Stomach smooth muscle (tissue), 2 donors: Measurements from ENCODE around the gene MARS1.
"Not testable (repeated sequence)": the region's sequence is repeated elsewhere in the genome, so short reads cannot be mapped to it uniquely, and the experiment has no call there.

Experiments
- H3K27ac ChIP-seq: one replicate; pipeline ENCODE4 v1.7.0; 2013; ENCODE audit warnings: mild to moderate bottlenecking, low read length, inconsistent platforms
- H3K27me3 ChIP-seq, 2 donors: one replicate each; pipeline ENCODE4 v1.7.0; 2013; ENCODE audit warnings: low read length in 2 of 2; ENCODE audit not compliant: insufficient read depth in 2 of 2, control insufficient read depth in 1 of 2
- H3K36me3 ChIP-seq, 2 donors: one replicate each; pipeline ENCODE4 v1.7.0; 2013; ENCODE audit warnings: low read length in 2 of 2; ENCODE audit not compliant: control insufficient read depth in 2 of 2, insufficient read depth in 2 of 2
- H3K4me1 ChIP-seq: one replicate; pipeline ENCODE4 v1.7.0; 2013; ENCODE audit warnings: low read length; ENCODE audit not compliant: control insufficient read depth, insufficient read depth
- H3K4me3 ChIP-seq, 2 donors: one replicate each; pipeline ENCODE4 v1.7.0; 2013; ENCODE audit warnings: low read length in 2 of 2
- H3K9ac ChIP-seq, 2 donors: one replicate each; pipeline ENCODE4 v1.7.0; 2013; ENCODE audit warnings: low read length in 2 of 2, mild to moderate bottlenecking in 1 of 2
- H3K9me3 ChIP-seq, 2 donors: one replicate each; pipeline ENCODE4 v1.7.0; 2013; ENCODE audit warnings: low read length in 2 of 2; ENCODE audit not compliant: control insufficient read depth in 2 of 2
- donor health status: healthy.
- donor health status: Pancreatic carcinoma.

Gene MARS1

DNA sequence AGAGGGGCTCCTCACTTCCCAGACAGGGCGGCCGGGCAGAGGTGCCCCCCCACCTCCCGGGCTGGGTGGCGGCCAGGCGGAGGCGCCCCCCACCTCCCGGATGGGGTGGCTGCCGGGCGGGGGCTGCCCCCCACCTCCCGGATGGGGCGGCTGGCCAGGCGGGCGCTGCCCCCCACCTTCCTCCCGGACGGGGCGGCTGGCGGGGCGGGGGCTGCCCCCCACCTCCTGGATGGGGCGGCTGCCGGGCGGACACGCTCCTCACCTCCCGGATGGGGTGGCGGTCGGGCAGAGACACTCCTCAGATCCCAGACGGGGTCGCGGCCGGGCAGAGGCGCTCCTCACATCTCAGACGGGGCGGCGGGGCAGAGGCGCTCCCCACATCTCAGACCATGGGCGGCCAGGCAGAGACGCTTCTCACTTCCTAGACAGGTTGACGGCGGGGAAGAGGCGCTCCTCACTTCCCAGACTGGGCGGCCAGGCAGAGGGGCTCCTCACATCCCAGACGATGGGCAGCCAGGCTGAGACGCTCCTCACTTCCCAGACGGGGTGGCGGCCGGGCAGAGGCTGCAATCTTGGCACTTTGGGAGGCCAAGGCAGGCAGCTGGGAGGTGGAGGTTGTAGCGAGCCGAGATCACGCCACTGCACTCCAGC is 7.3 kb downstream of the MARS1 start:
- peaks cover 33 to 42% of the 10 kb centered on the region in 2 donors for H3K36me3 ChIP-seq
- H3K9me3 ChIP-seq, result not testable (repeated sequence)

DNA sequence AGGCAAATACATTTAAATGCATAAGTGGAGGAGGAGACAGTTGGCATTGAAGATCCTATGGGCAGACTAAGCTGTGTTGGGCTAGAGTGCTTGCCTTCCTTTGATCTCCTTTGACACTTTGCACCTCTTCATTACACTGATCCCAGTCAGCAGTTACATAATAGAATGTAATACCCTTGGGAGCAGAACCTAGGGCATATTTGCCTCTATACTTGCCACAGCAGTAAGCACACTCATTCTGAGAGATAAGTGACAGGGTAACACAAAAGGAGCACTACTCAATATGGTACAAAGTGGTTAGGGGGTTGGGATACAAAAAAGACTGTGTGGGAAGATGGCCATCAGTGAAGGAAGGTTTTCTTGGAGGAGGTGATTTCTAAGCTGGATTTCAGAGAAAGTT is 9.0 kb downstream of the MARS1 start:
- Histone ChIP-seq H3K9me3 (no peaks in the 10 kb centered on the region), H3K27ac (no peak overlapping the region), H3K4me3 (no peak overlapping the region), H3K9ac (no peak overlapping the region), H3K4me1 (no peaks in the 10 kb centered on the region), H3K27me3 (no peaks in the 10 kb centered on the region), H3K36me3 (peaks cover 30 to 40% of the 10 kb centered on the region in 2 donors)

More for the DNA sequence above, 7.3 kb downstream of the MARS1 start:
- not testable (repeated sequence) for H3K4me1 ChIP-seq, H3K9ac ChIP-seq, H3K27ac ChIP-seq, H3K4me3 ChIP-seq, H3K27me3 ChIP-seq

DNA sequence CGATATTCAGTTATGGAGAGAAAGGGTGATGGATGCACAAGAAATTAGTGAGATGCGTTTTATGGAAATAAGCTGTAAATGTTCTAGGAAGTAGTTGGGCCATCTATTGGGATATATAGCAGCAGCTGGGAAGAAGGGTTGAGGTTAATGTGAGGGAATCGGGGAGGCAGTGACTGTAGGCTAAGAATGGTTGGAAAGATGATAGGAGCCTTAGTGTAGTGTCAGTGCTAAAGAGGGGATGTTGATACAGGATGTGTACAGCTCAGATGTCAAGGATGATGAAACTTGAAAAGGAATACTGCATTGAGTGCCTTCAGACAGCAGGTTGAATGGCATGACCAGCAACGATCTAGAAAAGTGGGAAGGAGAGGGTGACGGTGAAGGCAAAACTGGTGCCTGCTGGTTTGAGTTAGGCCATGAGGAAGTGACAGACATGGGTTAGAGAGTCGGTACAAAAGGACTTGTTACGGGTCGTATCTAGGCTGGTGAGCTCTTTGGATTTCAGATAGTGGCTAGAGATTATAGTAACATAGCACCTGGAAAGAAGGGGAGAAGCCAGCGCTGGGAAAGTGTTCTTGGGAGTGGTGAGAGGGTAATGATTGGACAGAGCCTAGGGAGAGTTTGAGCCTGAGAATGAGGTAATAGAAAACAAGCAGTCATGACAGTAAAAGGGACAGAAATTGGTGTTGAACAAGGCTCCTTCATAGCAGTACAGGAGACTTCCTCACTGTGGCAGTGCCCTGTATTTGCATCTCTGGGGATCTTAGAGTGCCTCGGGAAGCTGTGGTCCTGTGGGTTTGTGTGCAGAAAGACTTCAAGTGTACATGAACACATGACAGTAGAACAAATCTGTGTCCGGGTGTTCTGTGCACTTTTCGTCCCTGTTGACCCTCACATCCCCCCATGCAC is 9.6 kb downstream of the MARS1 start:
- no peaks in the 10 kb centered on the region for H3K9me3 ChIP-seq
- no peaks in the 10 kb centered on the region for H3K4me1 ChIP-seq
- H3K9ac ChIP-seq, result no peak overlapping the region
- H3K27me3 ChIP-seq, result no peaks in the 10 kb centered on the region
- no peak overlapping the region for H3K4me3 ChIP-seq
- peaks cover 35 to 41% of the 10 kb centered on the region in 2 donors for H3K36me3 ChIP-seq
- H3K27ac ChIP-seq, result no peak overlapping the region

DNA sequence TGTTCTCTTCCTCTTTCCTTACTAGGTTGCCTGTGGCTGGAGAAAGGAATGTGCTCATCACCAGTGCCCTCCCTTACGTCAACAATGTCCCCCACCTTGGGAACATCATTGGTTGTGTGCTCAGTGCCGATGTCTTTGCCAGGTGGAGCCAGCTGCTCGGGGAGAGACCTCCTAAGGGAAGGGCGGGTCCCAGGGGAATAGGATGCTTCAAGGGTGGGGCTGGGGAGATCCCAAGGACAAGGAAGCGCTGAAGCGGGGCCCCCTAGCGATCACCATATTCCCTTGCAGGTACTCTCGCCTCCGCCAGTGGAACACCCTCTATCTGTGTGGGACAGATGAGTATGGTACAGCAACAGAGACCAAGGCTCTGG is 10.2 kb downstream of the MARS1 start:
- Histone ChIP-seq H3K27me3 (no peaks in the 10 kb centered on the region), H3K9ac (no peak overlapping the region), H3K4me3 (no peak overlapping the region), H3K36me3 (peaks cover 35% of the 10 kb centered on the region in 2 donors), H3K9me3 (no peaks in the 10 kb centered on the region), H3K4me1 (no peaks in the 10 kb centered on the region), H3K27ac (no peak overlapping the region)

DNA sequence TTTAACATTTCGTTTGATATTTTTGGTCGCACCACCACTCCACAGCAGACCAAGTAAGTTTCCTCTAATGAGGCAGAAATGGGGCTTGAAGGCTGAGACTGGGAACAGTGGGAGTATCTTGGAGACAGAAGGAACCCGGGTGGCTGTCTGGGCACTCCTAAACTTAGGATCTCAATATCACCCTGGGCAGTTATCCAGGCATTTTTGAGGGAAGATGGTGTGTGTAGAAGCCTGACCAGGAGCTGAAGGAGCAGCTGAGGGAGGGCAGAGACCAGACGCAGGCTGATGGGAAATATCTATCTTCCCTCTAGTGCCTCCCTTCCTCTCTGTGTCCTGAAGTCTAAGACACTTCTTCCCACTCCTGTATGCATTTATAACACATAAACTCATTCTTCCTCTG is 10.7 kb downstream of the MARS1 start:
- Histone ChIP-seq H3K9me3 (no peaks in the 10 kb centered on the region), H3K36me3 (peaks cover 35 to 37% of the 10 kb centered on the region in 2 donors), H3K4me3 (no peak overlapping the region), H3K27me3 (no peaks in the 10 kb centered on the region), H3K27ac (no peak overlapping the region), H3K4me1 (no peaks in the 10 kb centered on the region), H3K9ac (no peak overlapping the region)

DNA sequence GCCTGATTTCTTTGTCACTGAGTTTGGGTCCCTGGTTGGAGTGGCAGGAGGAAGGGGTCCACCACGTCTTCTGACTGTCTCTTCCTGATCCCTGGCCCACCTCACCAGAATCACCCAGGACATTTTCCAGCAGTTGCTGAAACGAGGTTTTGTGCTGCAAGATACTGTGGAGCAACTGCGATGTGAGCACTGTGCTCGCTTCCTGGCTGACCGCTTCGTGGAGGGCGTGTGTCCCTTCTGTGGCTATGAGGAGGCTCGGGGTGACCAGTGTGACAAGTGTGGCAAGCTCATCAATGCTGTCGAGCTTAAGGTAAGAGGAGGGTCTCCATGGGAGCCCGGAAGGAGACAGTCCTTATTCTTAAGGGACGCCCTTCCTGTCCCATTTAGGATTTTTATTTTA is 12.3 kb downstream of the MARS1 start:
- H3K9me3 ChIP-seq, result no peaks in the 10 kb centered on the region
- H3K4me1 ChIP-seq, result no peaks in the 10 kb centered on the region
- H3K36me3 ChIP-seq, result peaks cover 44 to 47% of the 10 kb centered on the region in 2 donors
- no peak overlapping the region for H3K9ac ChIP-seq
- no peak overlapping the region for H3K27ac ChIP-seq
- no peak overlapping the region for H3K4me3 ChIP-seq
- H3K27me3 ChIP-seq, result no peaks in the 10 kb centered on the region

DNA sequence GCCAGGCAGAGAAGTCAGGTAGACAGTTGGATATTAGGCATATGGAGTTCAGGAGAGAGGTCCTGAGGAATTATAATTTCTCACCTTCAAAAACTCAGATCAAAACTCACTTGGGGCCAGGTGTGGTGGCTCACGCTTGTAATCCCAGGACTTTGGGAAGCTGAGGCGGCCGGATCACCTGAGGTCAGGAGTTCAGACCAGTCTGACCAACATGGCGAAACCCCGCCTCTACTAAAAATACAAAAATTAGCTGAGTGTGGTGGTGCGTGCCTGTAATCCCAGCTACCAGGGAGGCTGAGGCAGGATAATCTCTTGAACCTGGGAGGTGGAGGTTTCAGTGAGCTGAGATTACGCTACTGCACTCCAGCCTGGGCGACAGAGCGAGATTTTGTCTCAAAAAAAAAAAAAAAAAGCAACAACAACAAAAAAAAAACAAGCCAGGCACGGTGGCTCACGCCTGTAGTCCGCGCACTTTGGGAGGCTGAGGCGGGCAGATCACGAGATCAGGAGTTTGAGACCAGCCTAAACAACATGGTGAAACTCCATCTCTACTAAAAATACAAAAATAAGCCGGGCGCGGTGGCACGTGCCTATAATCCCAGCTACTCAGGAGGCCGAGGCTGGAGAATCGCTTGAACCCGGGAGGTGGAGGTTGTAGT is 14.6 kb downstream of the MARS1 start:
- not testable (repeated sequence) for H3K4me1 ChIP-seq, H3K27me3 ChIP-seq, H3K9ac ChIP-seq, H3K4me3 ChIP-seq, H3K9me3 ChIP-seq, H3K27ac ChIP-seq
- H3K36me3 ChIP-seq, result peaks cover 46 to 55% of the 10 kb centered on the region in 2 donors

DNA sequence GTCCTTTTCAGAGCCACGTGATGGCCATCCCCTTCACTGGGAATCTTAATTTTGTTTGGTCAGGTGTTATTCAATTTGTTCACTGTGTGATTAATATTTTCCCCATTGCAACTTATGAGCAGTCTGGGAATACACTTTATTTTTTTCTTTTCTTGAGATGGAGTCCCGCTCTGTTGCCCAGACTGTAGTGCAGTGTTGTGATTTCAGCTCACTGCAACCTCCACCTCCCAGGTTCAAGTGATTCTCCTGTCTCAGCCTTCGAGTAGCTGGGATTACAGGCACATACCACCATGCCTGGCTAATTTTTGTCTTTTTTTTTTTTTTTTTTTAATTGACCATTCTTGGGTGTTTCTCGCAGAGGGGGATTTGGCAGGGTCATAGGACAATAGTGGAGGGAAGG is 18.7 kb downstream of the MARS1 start:
- H3K4me1 ChIP-seq, H3K27me3 ChIP-seq, H3K9me3 ChIP-seq, H3K27ac ChIP-seq, H3K4me3 ChIP-seq, H3K9ac ChIP-seq: not testable (repeated sequence)
- peaks cover 22 to 34% of the 10 kb centered on the region in 2 donors for H3K36me3 ChIP-seq

DNA sequence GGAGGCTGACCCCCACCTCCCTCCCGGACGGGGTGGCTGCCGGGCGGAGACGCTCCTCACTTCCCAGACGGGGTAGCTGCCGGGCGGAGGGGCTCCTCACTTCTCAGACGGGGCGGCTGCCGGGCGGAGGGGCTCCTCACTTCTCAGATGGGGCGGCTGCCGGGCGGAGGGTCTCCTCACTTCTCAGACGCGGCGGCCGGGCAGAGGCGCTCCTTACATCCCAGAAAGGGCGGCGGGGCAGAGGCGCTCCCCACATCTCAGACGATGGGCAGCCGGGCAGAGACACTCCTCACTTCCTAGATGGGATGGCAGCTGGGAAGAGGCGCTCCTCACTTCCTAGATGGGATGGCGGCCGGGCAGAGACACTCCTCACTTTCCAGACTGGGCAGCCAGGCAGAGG is 19.9 kb downstream of the MARS1 start:
- H3K27ac ChIP-seq, H3K9ac ChIP-seq, H3K4me3 ChIP-seq, H3K4me1 ChIP-seq, H3K9me3 ChIP-seq, H3K27me3 ChIP-seq: not testable (repeated sequence)
- peaks cover 28 to 43% of the 10 kb centered on the region in 2 donors for H3K36me3 ChIP-seq

DNA sequence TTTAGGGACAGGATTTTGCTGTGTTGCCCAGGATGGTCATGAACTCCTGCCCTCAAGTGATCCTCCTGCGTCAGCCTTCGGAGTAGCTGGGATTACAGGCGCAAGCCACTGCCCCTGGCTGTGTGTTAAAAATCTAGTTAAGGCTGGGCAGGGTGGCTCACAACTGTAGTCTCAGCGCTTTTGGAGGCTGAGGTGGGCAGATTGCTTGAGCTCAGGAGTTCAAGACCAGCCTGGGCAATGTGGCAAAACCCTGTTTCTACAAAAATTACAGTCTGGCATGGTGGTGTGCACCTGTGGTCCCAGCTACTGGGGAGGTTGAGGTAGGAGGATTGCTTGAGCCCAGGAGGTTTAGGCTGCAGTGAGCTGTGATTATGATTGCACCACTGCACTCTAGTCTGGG is 23.3 kb downstream of the MARS1 start:
- H3K9me3 ChIP-seq, result no peaks in the 10 kb centered on the region
- H3K9ac ChIP-seq, result no peak overlapping the region
- no peaks in the 10 kb centered on the region for H3K27me3 ChIP-seq
- H3K27ac ChIP-seq, result no peak overlapping the region
- no peaks in the 10 kb centered on the region for H3K4me1 ChIP-seq
- no peak overlapping the region for H3K4me3 ChIP-seq
- H3K36me3 ChIP-seq, result peaks cover 40 to 49% of the 10 kb centered on the region in 2 donors
